B cell (primary cell): ENCODE results near the gene CROT.

Source experiments
- CTCF ChIP-seq: fragments of 200-600 bp; IDR thresholded peaks from one replicate; pipeline ENCODE4 v1.8.0; 2022; ENCODE audit warnings: antibody characterized with exemption, mild to moderate bottlenecking
- EZH2 ChIP-seq: IDR thresholded peaks from 2 replicates; pipeline ENCODE4 v1.6.1; 2012; ENCODE audit warnings: borderline replicate concordance, low read depth, mild to moderate bottlenecking, moderate library complexity, low read length; ENCODE audit not compliant: insufficient read depth, poor library complexity, severe bottlenecking

- TF ChIP-seq EZH2 (no peak), CTCF (no peak)
These were observed 50.1 kb downstream of the CROT start for GRCh38 chr7:87395442-87396020.
